ENCODE measurements around the gene PPME1. TPM values are rescaled to one million over a fixed set of nuclear protein-coding genes. Genes with fewer than 3 reads are reported as not detected.

The PPME1 gene
- total and polyA plus RNA-seq, 9 donors = 27.1 to 48.1 (median 43.8) TPM

DNA sequence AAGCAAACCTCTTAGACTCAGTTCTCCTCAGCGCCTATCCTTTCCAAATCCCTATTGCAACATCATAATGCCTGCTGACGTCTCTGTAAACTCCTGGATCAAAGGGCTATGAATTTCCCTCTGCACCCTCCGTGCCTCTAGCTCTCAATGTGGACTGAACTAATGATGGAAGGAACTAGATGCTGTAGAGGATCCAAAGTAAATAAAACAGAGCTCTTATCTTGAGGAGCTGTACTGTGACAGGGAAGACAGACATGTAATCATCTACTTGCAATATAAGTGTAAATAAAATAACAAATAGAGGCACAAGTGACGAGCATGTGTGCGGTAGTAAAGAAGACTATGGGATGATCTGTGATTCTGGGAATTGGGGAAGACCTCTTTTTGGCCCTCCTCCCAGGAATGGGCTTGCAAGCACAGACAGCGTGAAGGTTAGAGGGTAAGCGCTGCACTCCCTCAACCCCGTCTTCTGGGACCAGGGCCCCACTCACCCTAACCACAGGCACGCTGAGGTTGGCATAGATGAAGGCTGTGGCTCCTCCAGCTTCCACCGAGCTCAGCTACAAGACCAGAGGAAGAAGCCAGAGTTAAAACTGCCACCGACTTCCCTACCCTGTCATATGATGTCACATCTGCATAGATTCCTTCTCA is 98.2 kb downstream of the PPME1 start:
- H3K4me1 ChIP-seq (ENCODE audit: control insufficient read depth, insufficient read depth, low read length) = peaks cover 5% of the 10 kb centered on the region
- H3K27ac ChIP-seq (ENCODE audit: low read length) = no peak overlapping the region
- WGBS (ENCODE audit: insufficient coverage) = 50% methylated on average over 3 of the region's 11 CpGs
- DNase-seq = no peak
- no peak overlapping the region for H3K4me3 ChIP-seq (ENCODE audit: low read length)
- no peaks in the 10 kb centered on the region for H3K9me3 ChIP-seq (replicated peaks; ENCODE audit: control insufficient read depth, low read depth, low read length)
- H3K36me3 ChIP-seq (ENCODE audit: control insufficient read depth, insufficient read depth, low read length) = no peaks in the 10 kb centered on the region
- peaks cover 2% of the 10 kb centered on the region for H3K27me3 ChIP-seq (ENCODE audit: control insufficient read depth, insufficient read depth, low read length)

DNA sequence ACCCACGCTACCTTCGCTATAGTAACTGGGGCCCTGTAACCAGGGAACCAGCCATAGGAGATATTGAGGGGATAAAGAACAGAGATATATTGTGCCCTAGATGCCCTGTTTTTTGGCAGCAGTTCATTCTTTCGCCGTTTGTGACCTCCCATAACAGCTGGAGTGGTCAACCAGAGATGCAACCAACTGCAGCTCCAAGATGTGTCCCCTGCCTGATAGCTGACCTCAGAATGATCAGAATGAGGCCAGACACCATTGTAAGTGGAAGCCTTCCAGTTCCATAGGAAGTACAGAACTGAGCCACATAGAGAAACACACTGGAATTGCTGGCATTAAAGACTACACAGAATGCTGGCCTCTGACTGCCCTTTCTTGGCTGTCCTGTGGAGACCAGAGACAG is 101.2 kb downstream of the PPME1 start:
- DNase-seq = no peak
- H3K4me1 ChIP-seq (ENCODE audit: control insufficient read depth, insufficient read depth, low read length) = no peaks in the 10 kb centered on the region
- H3K36me3 ChIP-seq (ENCODE audit: control insufficient read depth, insufficient read depth, low read length) = no peaks in the 10 kb centered on the region
- peaks cover 2% of the 10 kb centered on the region for H3K27me3 ChIP-seq (ENCODE audit: control insufficient read depth, insufficient read depth, low read length)
- no peak overlapping the region for H3K4me3 ChIP-seq (ENCODE audit: low read length)
- no peaks in the 10 kb centered on the region for H3K9me3 ChIP-seq (replicated peaks; ENCODE audit: control insufficient read depth, low read depth, low read length)
- 64% methylated on average over 2 of the region's 4 CpGs for WGBS (ENCODE audit: insufficient coverage)
- H3K27ac ChIP-seq (ENCODE audit: low read length) = no peak overlapping the region

DNA sequence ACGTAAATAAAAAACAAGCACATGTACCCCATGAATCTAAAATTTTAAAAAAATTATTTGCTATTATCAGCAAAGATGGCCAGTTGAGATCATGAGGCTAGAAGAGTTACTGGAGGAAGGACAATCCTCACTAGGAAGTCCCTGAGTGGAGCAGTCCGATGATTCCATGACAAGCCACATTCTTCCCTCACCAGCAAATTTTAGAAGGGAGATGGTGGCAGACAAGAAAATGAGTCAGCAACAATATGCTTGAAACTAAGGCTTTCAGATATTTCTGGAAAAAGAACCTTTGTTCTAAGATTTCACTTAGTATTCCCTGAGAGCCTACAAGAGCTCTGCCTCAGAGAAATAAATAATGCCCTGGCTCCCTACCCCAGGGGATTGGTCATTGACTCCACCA is 105.5 kb downstream of the PPME1 start:
- WGBS (ENCODE audit: insufficient coverage) = no CpG with 5 or more reads among the region's 2 CpGs
- DNase-seq = no peak
- H3K36me3 ChIP-seq (ENCODE audit: control insufficient read depth, insufficient read depth, low read length) = no peaks in the 10 kb centered on the region
- no peaks in the 10 kb centered on the region for H3K27me3 ChIP-seq (ENCODE audit: control insufficient read depth, insufficient read depth, low read length)
- H3K27ac ChIP-seq (ENCODE audit: low read length) = no peak overlapping the region
- no peak overlapping the region for H3K4me3 ChIP-seq (ENCODE audit: low read length)
- no peaks in the 10 kb centered on the region for H3K4me1 ChIP-seq (ENCODE audit: control insufficient read depth, insufficient read depth, low read length)
- no peaks in the 10 kb centered on the region for H3K9me3 ChIP-seq (replicated peaks; ENCODE audit: control insufficient read depth, low read depth, low read length)

DNA sequence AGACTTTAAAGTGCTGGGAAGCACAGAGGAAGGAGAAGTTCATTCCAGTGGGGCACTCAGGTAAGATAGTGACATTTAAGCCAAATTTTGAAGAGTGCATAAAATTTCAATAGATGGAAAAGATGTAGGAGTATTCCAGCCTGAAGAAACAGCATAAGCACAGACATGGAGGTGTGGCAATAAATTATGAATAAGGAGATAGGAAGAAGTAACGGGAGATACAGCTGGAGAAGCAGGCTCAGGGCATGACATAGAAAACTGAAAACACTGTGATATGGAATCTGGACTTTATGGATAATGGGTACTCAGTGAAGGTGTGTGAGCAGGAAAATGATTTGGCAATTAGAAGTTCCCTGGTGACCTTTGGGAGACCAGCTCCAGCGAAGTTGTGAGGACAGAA is 107.0 kb downstream of the PPME1 start:
- 38% methylated on average over 2 of the region's 2 CpGs for WGBS (ENCODE audit: insufficient coverage)
- no peak overlapping the region for H3K4me3 ChIP-seq (ENCODE audit: low read length)
- no peak for DNase-seq
- H3K9me3 ChIP-seq (replicated peaks; ENCODE audit: control insufficient read depth, low read depth, low read length) = no peaks in the 10 kb centered on the region
- no peaks in the 10 kb centered on the region for H3K4me1 ChIP-seq (ENCODE audit: control insufficient read depth, insufficient read depth, low read length)
- no peaks in the 10 kb centered on the region for H3K36me3 ChIP-seq (ENCODE audit: control insufficient read depth, insufficient read depth, low read length)
- no peak overlapping the region for H3K27ac ChIP-seq (ENCODE audit: low read length)
- no peaks in the 10 kb centered on the region for H3K27me3 ChIP-seq (ENCODE audit: control insufficient read depth, insufficient read depth, low read length)

DNA sequence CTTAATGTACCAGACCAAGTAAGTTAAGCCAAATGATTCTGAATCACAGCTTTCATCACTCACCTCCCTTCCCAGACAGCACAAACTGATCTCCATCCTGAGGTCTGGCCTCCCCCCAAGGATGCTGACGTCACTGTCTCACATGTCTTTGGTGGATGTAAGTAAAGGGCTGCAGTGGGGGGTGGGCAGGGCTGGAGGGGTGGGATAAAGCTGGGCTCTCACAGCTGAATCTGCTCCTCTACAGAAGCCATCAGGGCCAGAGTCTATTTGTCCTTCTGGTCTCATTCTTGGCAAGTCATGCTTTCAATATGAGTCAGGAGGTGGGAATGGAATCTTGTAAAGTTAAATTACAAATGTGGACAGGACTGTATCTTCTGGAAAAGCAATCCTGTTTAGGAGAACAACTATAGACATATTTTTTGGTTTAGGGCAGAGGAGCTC is 107.7 kb downstream of the PPME1 start:
- no CpG with 5 or more reads among the region's 1 CpG for WGBS (ENCODE audit: insufficient coverage)
- Histone ChIP-seq H3K9me3 (replicated peaks; ENCODE audit: control insufficient read depth, low read depth, low read length) (no peaks in the 10 kb centered on the region), H3K4me3 (ENCODE audit: low read length) (no peak overlapping the region), H3K27ac (ENCODE audit: low read length) (no peak overlapping the region), H3K4me1 (ENCODE audit: control insufficient read depth, insufficient read depth, low read length) (no peaks in the 10 kb centered on the region), H3K27me3 (ENCODE audit: control insufficient read depth, insufficient read depth, low read length) (no peaks in the 10 kb centered on the region), H3K36me3 (ENCODE audit: control insufficient read depth, insufficient read depth, low read length) (no peaks in the 10 kb centered on the region)
- DNase-seq = peak; percentile 86

DNA sequence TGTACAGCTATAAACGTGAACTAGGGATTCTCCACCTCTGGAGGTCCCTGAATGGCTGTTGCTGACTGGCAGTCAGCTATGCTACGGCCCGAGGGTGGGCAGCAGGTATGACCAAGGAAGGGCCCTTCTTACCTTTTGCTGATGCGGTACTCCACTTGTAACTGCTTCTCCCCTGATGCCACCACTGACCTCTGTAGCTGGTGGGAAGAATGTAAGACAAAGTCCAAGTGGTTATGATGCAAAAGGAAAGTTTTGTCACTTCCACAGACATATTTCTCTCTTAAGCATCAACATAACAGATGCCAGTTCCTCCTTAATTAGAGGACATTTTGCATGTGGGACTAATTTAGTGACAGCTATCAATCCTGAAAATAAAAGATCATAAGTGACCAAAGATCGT is 108.2 kb downstream of the PPME1 start:
- no CpG with 5 or more reads among the region's 5 CpGs for whole genome bisulfite sequencing (ENCODE audit: insufficient coverage)
- Histone ChIP-seq H3K4me1 (ENCODE audit: control insufficient read depth, insufficient read depth, low read length) (no peaks in the 10 kb centered on the region), H3K27ac (ENCODE audit: low read length) (peak overlapping the region; percentile 40), H3K9me3 (replicated peaks; ENCODE audit: control insufficient read depth, low read depth, low read length) (no peaks in the 10 kb centered on the region), H3K36me3 (ENCODE audit: control insufficient read depth, insufficient read depth, low read length) (no peaks in the 10 kb centered on the region), H3K27me3 (ENCODE audit: control insufficient read depth, insufficient read depth, low read length) (no peaks in the 10 kb centered on the region), H3K4me3 (ENCODE audit: low read length) (no peak overlapping the region)
- DNase-seq = no peak

DNA sequence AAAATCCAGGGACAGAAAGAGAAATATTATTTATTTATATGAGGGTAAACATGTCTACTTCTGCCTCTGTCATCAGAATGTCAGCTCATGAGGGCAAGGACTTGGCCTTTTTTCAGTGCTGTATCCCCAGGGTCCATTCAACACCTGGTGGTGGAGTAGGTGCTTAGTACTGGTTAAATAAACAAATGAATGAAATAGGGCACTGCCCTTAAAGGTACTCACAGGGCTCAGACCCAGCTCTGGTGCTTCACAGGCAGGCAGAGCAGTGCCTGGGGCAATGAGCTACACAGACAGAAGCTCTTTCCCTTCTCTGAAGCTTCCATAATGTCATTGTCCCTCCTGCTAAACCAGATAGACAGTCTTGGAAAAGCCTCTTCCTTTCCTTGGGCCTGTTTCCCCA is 109.4 kb downstream of the PPME1 start:
- Histone ChIP-seq H3K9me3 (replicated peaks; ENCODE audit: control insufficient read depth, low read depth, low read length) (no peaks in the 10 kb centered on the region), H3K4me3 (ENCODE audit: low read length) (no peak overlapping the region), H3K4me1 (ENCODE audit: control insufficient read depth, insufficient read depth, low read length) (no peaks in the 10 kb centered on the region), H3K27ac (ENCODE audit: low read length) (no peak overlapping the region), H3K36me3 (ENCODE audit: control insufficient read depth, insufficient read depth, low read length) (no peaks in the 10 kb centered on the region), H3K27me3 (ENCODE audit: control insufficient read depth, insufficient read depth, low read length) (no peaks in the 10 kb centered on the region)
- no peak for DNase-seq

DNA sequence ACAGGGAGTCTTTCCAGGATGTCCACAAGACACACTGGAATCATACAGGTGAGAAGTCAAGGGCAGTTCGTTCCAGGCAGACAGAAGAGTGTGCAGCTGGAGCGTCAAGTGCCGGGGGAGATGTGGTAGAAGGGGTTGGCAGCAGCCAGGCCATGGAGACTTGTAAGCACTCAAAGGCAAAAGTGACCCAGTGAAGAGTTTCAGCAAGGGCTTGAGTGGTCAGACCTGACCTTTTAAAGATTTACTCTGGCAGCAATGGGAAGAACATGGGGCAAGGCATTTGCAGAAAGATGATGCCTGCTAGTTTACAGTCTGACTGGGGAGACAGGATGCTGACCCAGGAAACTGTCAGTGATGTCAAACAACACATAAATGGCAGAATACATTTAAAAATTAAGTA is 111.3 kb downstream of the PPME1 start:
- Histone ChIP-seq H3K27me3 (ENCODE audit: control insufficient read depth, insufficient read depth, low read length) (no peaks in the 10 kb centered on the region), H3K4me3 (ENCODE audit: low read length) (no peak overlapping the region), H3K36me3 (ENCODE audit: control insufficient read depth, insufficient read depth, low read length) (no peaks in the 10 kb centered on the region), H3K4me1 (ENCODE audit: control insufficient read depth, insufficient read depth, low read length) (no peaks in the 10 kb centered on the region), H3K27ac (ENCODE audit: low read length) (no peak overlapping the region), H3K9me3 (replicated peaks; ENCODE audit: control insufficient read depth, low read depth, low read length) (no peaks in the 10 kb centered on the region)
- 74% methylated on average over 3 of the region's 3 CpGs for WGBS (ENCODE audit: insufficient coverage)
- DNase-seq = no peak

DNA sequence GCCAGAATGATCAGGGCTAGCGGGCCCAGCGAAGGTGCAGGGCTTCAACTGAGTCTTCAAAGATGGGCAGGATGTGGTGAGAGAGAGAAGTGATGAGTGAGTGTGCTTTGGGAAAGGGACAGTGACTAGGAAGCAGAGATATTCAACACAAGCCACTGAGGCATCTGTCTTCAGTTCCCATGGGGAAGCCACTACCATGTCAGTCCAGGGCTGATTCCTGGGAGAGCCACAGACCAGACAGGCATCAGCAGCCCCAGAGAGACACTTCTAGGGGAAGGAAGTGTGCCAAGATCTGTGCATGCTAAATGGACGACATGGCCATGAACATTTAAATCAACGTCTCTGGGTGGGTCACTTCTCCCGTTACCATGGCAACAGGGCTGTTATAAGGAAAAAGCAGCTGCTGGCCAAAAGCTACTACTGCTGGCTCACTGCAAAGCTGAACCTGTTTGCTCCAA is 111.9 kb downstream of the PPME1 start:
- Histone ChIP-seq H3K9me3 (replicated peaks; ENCODE audit: control insufficient read depth, low read depth, low read length) (no peaks in the 10 kb centered on the region), H3K27ac (ENCODE audit: low read length) (no peak overlapping the region), H3K4me3 (ENCODE audit: low read length) (no peak overlapping the region), H3K36me3 (ENCODE audit: control insufficient read depth, insufficient read depth, low read length) (no peaks in the 10 kb centered on the region), H3K27me3 (ENCODE audit: control insufficient read depth, insufficient read depth, low read length) (no peaks in the 10 kb centered on the region), H3K4me1 (ENCODE audit: control insufficient read depth, insufficient read depth, low read length) (no peaks in the 10 kb centered on the region)
- DNase-seq = peak; percentile 35
- WGBS (ENCODE audit: insufficient coverage) = 36% methylated on average over 5 of the region's 5 CpGs

DNA sequence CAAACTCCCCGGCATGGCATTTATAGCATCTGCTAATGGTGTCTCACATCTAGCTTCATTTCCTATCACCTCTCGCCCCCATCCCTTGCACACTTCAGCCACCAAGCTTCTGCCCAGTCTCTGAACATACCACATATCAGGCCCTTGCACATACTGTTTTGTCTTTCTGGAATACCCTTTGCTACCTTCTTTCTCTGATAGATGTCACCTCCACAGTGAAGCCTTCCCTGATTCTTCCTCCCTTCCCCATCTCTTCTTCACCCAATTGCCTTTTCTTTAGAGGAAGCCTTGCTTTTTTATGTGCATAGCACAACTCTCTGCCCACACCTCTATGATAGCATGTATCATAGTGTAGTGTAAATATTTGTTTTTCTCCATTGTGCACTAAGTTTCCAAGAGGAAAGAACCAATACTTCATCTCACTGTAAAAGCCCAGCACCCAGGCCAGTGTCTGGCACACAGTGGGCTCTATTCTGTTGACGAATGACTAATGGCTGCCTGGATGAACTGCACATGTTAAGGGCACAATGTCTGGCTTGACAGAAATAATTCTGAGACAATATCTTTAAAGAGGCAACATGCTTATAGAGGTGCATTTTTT is 112.6 kb downstream of the PPME1 start:
- Histone ChIP-seq H3K4me1 (ENCODE audit: control insufficient read depth, insufficient read depth, low read length) (no peaks in the 10 kb centered on the region), H3K27me3 (ENCODE audit: control insufficient read depth, insufficient read depth, low read length) (no peaks in the 10 kb centered on the region), H3K9me3 (replicated peaks; ENCODE audit: control insufficient read depth, low read depth, low read length) (no peaks in the 10 kb centered on the region), H3K4me3 (ENCODE audit: low read length) (no peak overlapping the region), H3K27ac (ENCODE audit: low read length) (no peak overlapping the region), H3K36me3 (ENCODE audit: control insufficient read depth, insufficient read depth, low read length) (no peaks in the 10 kb centered on the region)
- DNase-seq = no peak
- 63% methylated on average over 3 of the region's 3 CpGs for WGBS (ENCODE audit: insufficient coverage)

Data from muscle of leg (tissue), 11 donors.